Activated T-helper 2 cell treated with anti-CD3 and anti-CD28 coated beads, Interferon-gamma antibody, Interleukin-2, Interleukin-4, amounts not matched to agents 10 μg/mL and 5 μg/mL and 100 μg/mL, durations not matched to agents 14 hours and 24 hours and 36 hours (primary cell): Measurements from ENCODE around the gene WDR20. TPM values are rescaled to one million over a fixed set of nuclear protein-coding genes. Genes with fewer than 3 reads are reported as not detected.
"Not testable (repeated sequence)": the region's sequence is repeated elsewhere in the genome, so short reads cannot be mapped to it uniquely, and the experiment has no call there.

Experiments used
- DNase-seq: peaks from one replicate; pipeline ENCODE4 v3.0.0; 2021; ENCODE audit warnings: low spot score
- H3K27ac Mint-ChIP-seq: one replicate; pipeline ENCODE4 v1.8.0; 2021; ENCODE audit warnings: mixed read lengths
- H3K27me3 Mint-ChIP-seq: one replicate; pipeline ENCODE4 v1.8.0; 2021; ENCODE audit warnings: low read depth, mixed read lengths
- H3K36me3 Mint-ChIP-seq: one replicate; pipeline ENCODE4 v1.8.0; 2021; ENCODE audit warnings: low read depth, mixed read lengths
- H3K4me1 Mint-ChIP-seq: one replicate; pipeline ENCODE4 v1.8.0; 2021; ENCODE audit warnings: low read depth, mixed read lengths
- H3K4me3 Mint-ChIP-seq: one replicate; pipeline ENCODE4 v1.8.0; 2021; ENCODE audit warnings: low read depth, mild to moderate bottlenecking, moderate library complexity, mixed read lengths
- H3K9me3 Mint-ChIP-seq: one replicate; pipeline ENCODE4 v1.8.0; 2021; ENCODE audit warnings: mixed read lengths
- intact Hi-C: fragments of 100-400 bp; cut with micrococcal nuclease; formaldehyde crosslinking; loops from one replicate; pipeline ENCODE4 v1.15.1; 2023
- total RNA-seq: library from RNA; stranded (reverse); gene quantifications from 2 replicates; pipeline ENCODE4 v1.2.3, GENCODE V29; 2022

The WDR20 gene
- total RNA-seq, 1 donor from 2014 or later: 37.0 TPM

DNA sequence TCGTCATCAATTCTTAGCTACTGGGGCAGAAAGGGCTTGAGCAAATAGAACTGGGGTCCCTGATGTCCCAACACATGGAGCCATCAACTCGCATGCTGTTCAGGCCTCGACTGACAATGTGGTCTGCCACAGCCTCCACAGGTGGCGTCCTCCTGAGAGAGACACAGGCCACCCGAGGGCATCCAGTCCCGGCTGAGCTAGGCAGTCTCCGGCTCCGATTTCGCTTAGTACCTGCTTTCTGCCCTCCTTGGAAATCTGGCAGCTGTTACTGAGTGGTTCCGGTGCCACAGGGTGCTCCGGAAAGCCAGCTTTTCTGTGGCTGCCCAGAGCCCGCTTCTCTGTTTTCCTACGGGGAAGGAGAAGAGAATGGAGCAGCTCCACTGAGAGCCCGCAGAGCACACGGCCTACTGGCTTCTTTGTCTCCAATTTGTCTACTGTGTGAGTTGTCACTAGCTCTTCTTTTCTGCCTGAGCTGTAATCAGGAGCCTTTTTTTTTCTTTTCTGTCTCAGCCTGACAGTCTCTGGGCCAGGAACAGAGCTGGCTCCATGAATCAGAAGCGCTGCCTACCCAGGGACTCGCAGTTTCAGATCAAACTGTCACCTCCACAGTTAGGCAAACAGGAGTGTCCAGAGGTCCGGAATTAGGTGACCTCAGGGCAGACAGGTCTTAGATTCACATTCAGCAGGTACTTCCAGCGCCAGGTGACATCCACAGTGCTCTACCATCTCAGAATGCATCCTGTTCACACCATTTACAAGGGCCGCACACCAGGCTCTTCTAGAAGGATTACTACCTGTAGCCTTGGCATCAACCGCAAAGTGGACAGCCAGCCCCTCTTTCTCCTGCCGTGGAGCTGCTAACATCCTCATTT lies 92.0 kb downstream of the WDR20 start:
- Mint-ChIP-seq H3K4me3 (no peak overlapping the region), H3K36me3 (no peaks in the 10 kb centered on the region), H3K4me1 (no peaks in the 10 kb centered on the region), H3K9me3 (no peaks in the 10 kb centered on the region), H3K27me3 (no peaks in the 10 kb centered on the region), H3K27ac (no peak overlapping the region)
- intact Hi-C loops: no loop called here
- DNase-seq: no peak

DNA sequence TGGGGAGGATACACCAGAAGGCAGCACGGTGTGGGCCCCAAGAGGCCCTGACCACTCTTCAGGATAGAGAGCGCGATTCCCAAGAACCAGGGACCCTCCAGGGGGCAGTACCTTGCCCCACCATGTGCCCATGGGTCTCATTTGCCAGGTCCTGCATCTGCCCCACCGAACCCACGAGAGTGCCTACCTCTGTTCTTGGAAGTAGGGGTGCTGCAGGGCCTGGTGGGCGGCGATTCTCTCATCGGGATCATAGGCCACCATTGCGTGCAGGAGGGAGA lies 92.6 kb downstream of the WDR20 start:
- H3K36me3 Mint-ChIP-seq: no peaks in the 10 kb centered on the region
- H3K27ac Mint-ChIP-seq: no peak overlapping the region
- intact Hi-C loops: no loop called here
- H3K27me3 Mint-ChIP-seq: no peaks in the 10 kb centered on the region
- no peak overlapping the region for H3K4me3 Mint-ChIP-seq
- no peaks in the 10 kb centered on the region for H3K9me3 Mint-ChIP-seq
- DNase-seq: no peak
- no peaks in the 10 kb centered on the region for H3K4me1 Mint-ChIP-seq

DNA sequence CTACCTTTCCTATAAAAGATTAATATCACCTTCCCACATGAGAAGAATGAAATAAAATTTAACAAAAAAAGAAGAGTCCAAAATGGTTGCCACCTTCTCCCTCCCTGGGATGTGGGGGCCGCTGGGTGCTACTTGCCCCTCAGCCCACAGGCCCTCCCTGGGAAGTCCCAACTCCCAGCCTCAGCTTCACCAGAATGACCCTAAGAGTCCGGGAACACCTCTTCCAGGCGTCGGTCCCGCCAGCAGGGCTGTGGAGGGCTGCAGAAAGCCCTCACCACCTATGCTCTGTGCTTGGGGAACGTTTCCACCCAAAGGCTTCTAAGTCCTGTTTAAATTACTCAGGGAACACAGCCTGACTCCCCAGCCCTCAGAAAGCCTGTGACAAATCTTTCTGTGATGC lies 93.4 kb downstream of the WDR20 start:
- DNase-seq: no peak
- H3K36me3 Mint-ChIP-seq: no peaks in the 10 kb centered on the region
- H3K27me3 Mint-ChIP-seq: no peaks in the 10 kb centered on the region
- intact Hi-C loops: no loop called here
- no peak overlapping the region for H3K27ac Mint-ChIP-seq
- H3K9me3 Mint-ChIP-seq: no peaks in the 10 kb centered on the region
- H3K4me1 Mint-ChIP-seq: no peaks in the 10 kb centered on the region
- no peak overlapping the region for H3K4me3 Mint-ChIP-seq

DNA sequence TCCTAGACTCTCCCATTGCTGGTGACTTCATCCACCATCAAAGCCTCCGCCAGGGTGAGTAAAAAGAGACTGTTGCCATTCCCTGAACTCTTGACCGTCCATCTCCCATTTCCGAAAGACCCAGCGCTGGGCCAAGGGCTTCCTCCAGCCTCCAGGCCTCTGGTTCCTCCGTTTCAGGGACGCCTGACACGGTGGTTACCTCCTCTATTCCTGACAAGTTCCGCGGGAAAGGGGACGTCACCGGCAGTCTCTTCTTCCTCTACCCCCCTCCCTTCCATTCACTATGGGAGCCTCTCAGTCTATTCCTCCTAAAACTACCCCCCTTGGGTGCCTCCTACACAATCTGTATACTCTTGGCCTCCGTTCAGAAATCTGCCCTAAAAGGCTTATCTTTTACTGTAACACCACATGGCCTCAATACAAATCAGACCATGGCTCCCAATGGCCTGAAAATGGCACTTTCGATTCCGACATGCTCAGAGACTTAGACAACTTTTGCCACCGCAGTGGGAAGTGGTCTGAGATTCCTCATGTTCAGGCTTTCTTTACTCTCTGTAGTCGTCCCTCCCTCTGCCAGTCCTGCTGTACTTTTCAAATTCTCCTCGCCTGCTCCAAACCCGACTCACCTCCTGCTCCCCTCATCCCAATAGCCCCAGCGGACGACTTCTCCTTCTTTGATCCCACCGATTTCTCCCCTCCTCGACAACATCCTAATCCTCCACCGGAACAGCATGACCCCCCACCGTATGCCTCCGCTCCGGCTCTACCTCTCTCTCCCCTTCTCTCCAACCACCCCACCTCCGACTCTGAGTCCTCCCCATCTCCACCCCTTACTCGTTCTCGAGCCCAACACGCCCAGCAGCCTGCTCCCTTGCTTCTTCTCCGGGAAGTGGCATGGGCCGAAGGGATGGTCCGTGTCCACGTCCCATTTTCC lies 94.9 kb downstream of the WDR20 start:
- no peaks in the 10 kb centered on the region for H3K36me3 Mint-ChIP-seq

DNA sequence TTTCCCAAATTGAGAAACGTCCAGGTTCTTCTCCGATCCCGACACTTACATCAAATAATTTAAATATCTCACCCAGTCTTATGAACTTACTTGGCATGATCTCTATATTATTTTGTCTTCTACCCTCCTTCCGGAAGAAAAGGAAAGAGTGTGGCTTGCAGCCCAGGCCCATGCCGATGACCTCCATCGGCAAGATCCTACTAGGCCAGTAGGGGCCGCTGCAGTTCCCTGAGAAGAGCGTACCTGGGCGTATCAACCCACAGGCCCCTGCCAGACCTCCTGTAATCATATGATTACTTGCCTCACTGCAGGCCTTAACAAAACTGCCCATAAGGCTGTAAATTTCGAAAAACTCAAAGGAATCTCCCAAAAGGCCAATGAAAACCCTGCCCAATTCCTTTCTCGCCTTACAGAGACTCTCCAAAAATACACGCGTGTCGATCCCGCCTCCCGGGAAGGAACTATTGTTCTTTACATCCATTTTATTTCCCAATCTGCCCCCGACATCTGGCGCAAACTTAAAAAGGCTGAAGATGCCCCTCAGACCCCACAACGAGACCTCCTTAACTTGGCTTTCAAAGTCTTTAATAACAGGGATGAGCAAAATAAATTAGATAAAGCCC lies 95.7 kb downstream of the WDR20 start:
- DNase-seq: peak; percentile 63
- no peak overlapping the region for H3K27ac Mint-ChIP-seq
- H3K9me3 Mint-ChIP-seq: no peaks in the 10 kb centered on the region

More for the DNA sequence above, 94.9 kb downstream of the WDR20 start:
- Mint-ChIP-seq H3K9me3 (no peaks in the 10 kb centered on the region), H3K4me3 (no peak overlapping the region), H3K4me1 (no peaks in the 10 kb centered on the region), H3K27me3 (no peaks in the 10 kb centered on the region), H3K27ac (no peak overlapping the region)
- intact Hi-C loops: loop anchor here (1.0 kb wide), 1 partner anchor 80 kb away; no protein-coding TSS in a partner anchor
- DNase-seq: no peak

DNA sequence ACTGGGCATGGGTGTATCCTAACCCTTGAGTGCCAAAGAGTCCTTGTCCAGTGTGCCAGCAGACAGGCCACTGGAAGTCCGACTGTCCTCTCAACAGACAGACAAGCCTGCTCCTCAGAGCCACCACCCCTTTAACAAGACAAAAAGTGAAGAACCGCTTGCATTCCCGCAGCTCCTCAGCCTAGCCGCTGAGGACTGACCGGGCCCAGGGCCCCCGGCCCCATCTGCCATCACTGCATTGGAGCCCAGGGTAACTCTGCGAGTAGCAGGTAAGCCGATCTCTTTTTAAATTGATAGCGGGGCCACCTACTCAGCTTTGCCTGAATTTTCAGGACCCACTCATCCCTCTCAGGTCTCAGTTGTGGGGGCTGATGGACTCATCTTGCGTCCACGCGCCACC lies 96.3 kb downstream of the WDR20 start:
- peaks cover 4% of the 10 kb centered on the region for H3K27me3 Mint-ChIP-seq
- no peaks in the 10 kb centered on the region for H3K4me1 Mint-ChIP-seq
- H3K4me3 Mint-ChIP-seq: no peak overlapping the region
- DNase-seq: no peak
- intact Hi-C loops: no loop called here
- no peaks in the 10 kb centered on the region for H3K9me3 Mint-ChIP-seq
- no peaks in the 10 kb centered on the region for H3K36me3 Mint-ChIP-seq
- H3K27ac Mint-ChIP-seq: no peak overlapping the region

More for the DNA sequence above, 95.7 kb downstream of the WDR20 start:
- H3K4me3 Mint-ChIP-seq: no peak overlapping the region
- H3K36me3 Mint-ChIP-seq: no peaks in the 10 kb centered on the region
- H3K27me3 Mint-ChIP-seq: peaks cover under 1% of the 10 kb centered on the region
- H3K4me1 Mint-ChIP-seq: no peaks in the 10 kb centered on the region
- intact Hi-C loops: loop anchor here (1.0 kb wide), 1 partner anchor 79 kb away; no protein-coding TSS in a partner anchor

DNA sequence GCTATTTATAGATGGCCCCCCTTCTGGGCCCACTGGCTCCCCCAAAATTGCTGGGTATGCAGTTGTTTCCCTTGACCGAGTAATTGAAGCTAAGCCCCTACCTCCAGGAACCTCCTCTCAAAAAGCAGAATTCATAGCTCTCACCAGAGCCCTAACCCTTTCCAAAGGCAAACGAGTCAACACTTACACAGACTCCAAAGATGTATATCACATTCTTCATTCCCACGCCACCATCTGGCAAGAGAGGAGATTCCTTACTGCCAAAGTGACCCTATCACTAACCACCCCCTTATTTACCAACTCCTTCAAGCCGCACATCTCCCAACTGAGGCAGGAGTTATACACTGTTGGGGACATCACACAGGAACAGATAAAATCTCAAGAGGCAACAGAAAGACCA lies 98.4 kb downstream of the WDR20 start:
- H3K9me3 Mint-ChIP-seq: no peaks in the 10 kb centered on the region
- intact Hi-C loops: no loop called here
- H3K4me3 Mint-ChIP-seq: no peak overlapping the region
- peaks cover 4% of the 10 kb centered on the region for H3K27me3 Mint-ChIP-seq
- no peaks in the 10 kb centered on the region for H3K4me1 Mint-ChIP-seq
- no peaks in the 10 kb centered on the region for H3K36me3 Mint-ChIP-seq
- no peak overlapping the region for H3K27ac Mint-ChIP-seq
- DNase-seq: no peak

DNA sequence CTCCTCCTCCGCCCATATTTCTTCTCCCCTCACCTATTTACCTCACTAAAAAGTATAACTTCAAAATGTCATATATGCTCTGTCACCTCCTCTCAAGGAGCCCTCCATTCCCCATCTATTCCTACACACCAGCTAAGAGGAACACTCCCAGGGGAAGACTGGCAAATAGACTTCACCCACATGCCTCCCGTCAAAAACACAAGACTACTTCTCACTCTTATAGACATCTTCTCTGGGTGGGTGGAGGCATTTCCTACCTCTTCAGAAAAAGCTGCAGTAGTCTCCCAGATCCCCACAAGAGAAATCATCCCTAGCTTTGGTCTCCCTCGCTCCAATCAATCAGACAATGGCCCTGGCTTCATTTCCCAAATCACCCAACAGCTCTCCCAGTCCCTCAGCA lies 99.1 kb downstream of the WDR20 start:
- peaks cover 4% of the 10 kb centered on the region for H3K27me3 Mint-ChIP-seq
- H3K4me1 Mint-ChIP-seq: no peaks in the 10 kb centered on the region
- intact Hi-C loops: no loop called here
- H3K27ac Mint-ChIP-seq: no peak overlapping the region
- no peak overlapping the region for H3K4me3 Mint-ChIP-seq
- DNase-seq: no peak
- no peaks in the 10 kb centered on the region for H3K36me3 Mint-ChIP-seq
- no peaks in the 10 kb centered on the region for H3K9me3 Mint-ChIP-seq

DNA sequence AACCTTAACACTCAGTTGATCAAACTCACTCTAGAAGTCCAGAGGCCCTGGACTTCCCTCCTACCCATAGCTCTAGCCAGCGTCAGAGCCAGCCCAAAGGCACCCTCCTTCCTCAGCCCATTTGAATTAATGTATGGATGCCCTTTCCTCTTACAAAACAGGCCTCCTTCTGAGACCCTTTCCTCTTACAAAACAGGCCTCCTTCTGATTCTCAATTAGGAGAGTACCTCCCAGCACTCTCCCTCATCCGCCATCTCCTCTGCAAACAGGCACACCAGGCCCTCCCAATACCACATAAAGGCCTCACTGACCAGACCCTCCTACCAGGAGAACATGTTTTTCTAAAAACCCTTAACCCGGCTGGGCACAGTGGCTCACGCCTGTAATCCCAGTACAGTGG lies 99.5 kb downstream of the WDR20 start:
- H3K27me3 Mint-ChIP-seq: peaks cover 4% of the 10 kb centered on the region
- no peak overlapping the region for H3K27ac Mint-ChIP-seq
- H3K4me3 Mint-ChIP-seq: no peak overlapping the region
- DNase-seq: no peak
- H3K4me1 Mint-ChIP-seq: no peaks in the 10 kb centered on the region
- H3K9me3 Mint-ChIP-seq: no peaks in the 10 kb centered on the region
- no peaks in the 10 kb centered on the region for H3K36me3 Mint-ChIP-seq
- intact Hi-C loops: no loop called here

DNA sequence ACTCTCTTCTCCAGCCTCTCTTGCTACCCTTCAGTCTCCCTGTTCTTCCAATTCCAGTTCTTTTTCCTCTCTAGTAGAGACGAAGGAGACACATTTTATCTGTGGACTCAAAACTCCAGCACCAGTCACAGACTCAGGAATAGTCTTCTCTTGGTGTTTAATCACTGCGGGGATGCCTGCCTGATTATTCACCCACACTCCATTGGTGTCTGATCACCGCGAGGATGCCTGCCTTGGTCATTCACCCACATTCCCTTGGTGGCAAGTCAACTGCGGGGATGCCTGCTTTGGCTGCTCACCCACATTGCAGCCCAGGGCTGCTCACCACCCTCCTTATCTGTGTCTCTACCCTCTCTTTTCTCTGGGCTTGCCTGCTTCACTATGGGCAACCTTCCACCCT lies 100.8 kb downstream of the WDR20 start:
- H3K4me1 Mint-ChIP-seq, H3K4me3 Mint-ChIP-seq, intact Hi-C loops, H3K9me3 Mint-ChIP-seq, H3K36me3 Mint-ChIP-seq, DNase-seq, H3K27me3 Mint-ChIP-seq, H3K27ac Mint-ChIP-seq: not testable (repeated sequence)

DNA sequence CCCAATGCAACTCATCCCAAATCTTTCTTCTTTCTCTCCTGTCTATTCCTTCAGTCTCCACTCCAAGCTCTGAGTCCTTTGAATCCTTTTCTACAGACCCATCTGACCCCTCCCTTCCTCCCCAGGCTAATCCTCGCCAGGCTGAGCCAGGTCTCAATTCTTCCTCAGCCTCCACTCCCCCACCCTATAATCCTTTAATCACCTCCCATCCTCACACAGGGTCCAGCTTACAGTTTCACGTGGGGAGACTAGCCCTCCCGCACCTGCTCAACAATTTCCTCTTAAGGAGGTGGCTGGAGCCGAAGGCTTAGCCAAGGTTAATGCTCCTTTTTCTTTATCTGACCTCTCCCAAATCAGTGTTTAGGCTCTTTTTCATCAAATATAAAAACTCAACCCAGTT lies 101.5 kb downstream of the WDR20 start:
- Mint-ChIP-seq H3K4me1 (no peaks in the 10 kb centered on the region), H3K27me3 (peaks cover 4% of the 10 kb centered on the region), H3K36me3 (no peaks in the 10 kb centered on the region)

DNA sequence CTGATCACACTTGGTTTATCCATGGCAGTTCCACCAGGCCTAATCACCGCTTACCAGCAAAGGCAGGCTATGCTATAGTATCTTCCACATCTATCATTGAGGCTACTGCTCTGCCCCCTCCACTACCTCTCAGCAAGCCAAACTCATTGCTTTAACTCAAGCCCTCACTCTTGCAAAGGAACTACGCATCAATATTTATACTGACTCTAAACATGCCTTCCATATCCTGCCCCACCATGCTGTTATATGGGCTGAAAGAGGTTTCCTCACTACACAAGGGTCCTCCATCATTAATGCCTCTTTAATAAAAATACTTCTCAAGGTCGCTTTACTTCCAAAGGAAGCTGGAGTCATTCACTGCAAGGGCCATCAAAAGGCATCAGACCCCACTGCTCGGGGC lies 104.1 kb downstream of the WDR20 start:
- intact Hi-C loops, DNase-seq, H3K9me3 Mint-ChIP-seq, H3K4me1 Mint-ChIP-seq, H3K4me3 Mint-ChIP-seq, H3K27me3 Mint-ChIP-seq, H3K36me3 Mint-ChIP-seq, H3K27ac Mint-ChIP-seq: not testable (repeated sequence)

More for the DNA sequence above, 101.5 kb downstream of the WDR20 start:
- intact Hi-C loops: no loop called here
- Mint-ChIP-seq H3K9me3 (no peaks in the 10 kb centered on the region), H3K4me3 (no peak overlapping the region), H3K27ac (no peak overlapping the region)
- DNase-seq: no peak

DNA sequence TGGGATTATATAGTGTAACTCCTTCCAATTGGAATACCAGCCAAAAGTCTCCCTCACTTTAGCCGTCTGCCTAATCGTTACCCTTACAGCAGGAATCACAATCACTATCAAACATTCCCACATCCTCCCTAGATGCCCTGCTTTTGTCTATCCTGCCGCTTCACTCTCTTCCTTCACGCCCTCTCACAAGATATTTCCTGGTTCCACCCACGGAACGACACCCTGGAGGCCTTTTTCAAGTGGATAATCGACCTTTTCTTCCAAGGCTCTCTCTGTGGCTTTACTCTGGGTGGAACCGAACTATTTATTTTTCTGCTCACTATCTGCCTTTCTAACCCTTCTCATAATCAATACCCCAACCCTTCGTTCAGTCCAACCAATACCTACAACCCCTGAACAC lies 106.4 kb downstream of the WDR20 start:
- Mint-ChIP-seq H3K27ac (no peak overlapping the region), H3K4me3 (no peak overlapping the region), H3K27me3 (no peaks in the 10 kb centered on the region), H3K9me3 (no peaks in the 10 kb centered on the region), H3K36me3 (no peaks in the 10 kb centered on the region), H3K4me1 (no peaks in the 10 kb centered on the region)
- DNase-seq: no peak
- intact Hi-C loops: no loop called here
